K562 treated with DMSO at 1 percent for 48 hours (cell line): ENCODE data around the gene MPDZ. TPM values are rescaled to one million over a fixed set of nuclear protein-coding genes. Genes with fewer than 3 reads are reported as not detected.

Experiments used
- total RNA-seq: library from RNA; unstranded; fragments of 300-600 nt; gene quantifications from 2 replicates; pipeline ENCODE4 v1.2.3, GENCODE V29; 2022; ENCODE audit warnings: low replicate concordance; ENCODE audit errors: extremely low read depth

Gene MPDZ, protein sequence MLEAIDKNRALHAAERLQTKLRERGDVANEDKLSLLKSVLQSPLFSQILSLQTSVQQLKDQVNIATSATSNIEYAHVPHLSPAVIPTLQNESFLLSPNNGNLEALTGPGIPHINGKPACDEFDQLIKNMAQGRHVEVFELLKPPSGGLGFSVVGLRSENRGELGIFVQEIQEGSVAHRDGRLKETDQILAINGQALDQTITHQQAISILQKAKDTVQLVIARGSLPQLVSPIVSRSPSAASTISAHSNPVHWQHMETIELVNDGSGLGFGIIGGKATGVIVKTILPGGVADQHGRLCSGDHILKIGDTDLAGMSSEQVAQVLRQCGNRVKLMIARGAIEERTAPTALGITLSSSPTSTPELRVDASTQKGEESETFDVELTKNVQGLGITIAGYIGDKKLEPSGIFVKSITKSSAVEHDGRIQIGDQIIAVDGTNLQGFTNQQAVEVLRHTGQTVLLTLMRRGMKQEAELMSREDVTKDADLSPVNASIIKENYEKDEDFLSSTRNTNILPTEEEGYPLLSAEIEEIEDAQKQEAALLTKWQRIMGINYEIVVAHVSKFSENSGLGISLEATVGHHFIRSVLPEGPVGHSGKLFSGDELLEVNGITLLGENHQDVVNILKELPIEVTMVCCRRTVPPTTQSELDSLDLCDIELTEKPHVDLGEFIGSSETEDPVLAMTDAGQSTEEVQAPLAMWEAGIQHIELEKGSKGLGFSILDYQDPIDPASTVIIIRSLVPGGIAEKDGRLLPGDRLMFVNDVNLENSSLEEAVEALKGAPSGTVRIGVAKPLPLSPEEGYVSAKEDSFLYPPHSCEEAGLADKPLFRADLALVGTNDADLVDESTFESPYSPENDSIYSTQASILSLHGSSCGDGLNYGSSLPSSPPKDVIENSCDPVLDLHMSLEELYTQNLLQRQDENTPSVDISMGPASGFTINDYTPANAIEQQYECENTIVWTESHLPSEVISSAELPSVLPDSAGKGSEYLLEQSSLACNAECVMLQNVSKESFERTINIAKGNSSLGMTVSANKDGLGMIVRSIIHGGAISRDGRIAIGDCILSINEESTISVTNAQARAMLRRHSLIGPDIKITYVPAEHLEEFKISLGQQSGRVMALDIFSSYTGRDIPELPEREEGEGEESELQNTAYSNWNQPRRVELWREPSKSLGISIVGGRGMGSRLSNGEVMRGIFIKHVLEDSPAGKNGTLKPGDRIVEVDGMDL (N-terminal part only)
- total RNA-seq = not detected in 2 replicates

DNA sequence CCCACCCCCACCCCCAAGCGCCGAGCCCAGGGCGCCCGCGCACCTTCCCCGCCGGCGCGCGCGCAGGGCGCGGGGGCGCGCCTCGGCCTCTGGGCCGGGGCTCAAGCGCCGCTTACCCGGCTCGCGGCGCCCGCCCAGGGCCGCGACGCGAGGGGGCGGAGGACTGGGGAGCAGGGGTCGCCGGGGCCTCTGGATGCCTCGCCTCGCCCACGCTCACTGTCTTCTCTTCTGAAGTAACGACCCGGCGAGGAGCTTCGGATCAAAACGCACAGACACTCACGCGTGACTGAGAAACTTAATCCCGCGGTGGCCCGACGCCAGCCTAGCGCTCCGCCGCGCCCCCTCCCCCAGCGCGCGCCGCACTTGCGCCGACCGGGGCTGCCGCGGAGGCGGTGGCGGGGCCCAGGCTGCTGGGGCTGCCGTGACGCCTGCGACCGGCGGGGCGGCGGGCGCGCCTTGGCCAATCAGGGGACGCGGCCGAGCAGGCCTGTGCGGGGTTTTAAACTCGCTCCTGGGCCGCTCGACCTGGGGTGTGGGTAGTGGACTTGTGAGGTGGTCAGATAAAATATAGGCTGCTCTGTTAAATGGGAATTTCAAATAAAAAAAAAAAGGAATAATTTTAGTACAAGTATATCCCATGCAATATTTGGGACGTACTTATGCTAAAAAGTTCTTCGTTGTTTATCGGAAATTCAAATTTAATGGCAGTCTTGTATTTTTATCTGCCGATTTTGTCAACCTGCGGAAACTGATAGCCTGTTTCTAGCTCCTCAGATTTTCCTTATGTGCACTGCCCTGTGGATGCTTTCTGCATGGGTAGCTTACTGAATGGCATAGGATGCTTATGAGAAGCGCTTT is at the start of gene MPDZ:
MPDZ (minus strand) TSS at position 409 of the 858 bp plus-strand sequence. CDS start 29,377 bp downstream, outside the sequence.

